D721Med (cell line): ENCODE measurements around the gene SLC66A2.

Experiments
- DNase-seq: peaks from one replicate; pipeline ENCODE4 v3.0.0; 2011; ENCODE audit warnings: low spot score; ENCODE audit not compliant: insufficient read length
- FAIRE-seq: peaks from 2 replicates; lab custom pipeline; 2011; peaks lifted over from hg19 to GRCh38; lab: Jason Lieb, UNC
- TF ChIP-seq, protein P1 (sequence below): IDR thresholded peaks from 2 replicates; pipeline ENCODE4 v1.5.1; 2012; ENCODE audit warnings: mild to moderate bottlenecking, control low read depth; ENCODE audit not compliant: insufficient read depth; ENCODE audit errors: missing control alignments

The SLC66A2 gene

DNA sequence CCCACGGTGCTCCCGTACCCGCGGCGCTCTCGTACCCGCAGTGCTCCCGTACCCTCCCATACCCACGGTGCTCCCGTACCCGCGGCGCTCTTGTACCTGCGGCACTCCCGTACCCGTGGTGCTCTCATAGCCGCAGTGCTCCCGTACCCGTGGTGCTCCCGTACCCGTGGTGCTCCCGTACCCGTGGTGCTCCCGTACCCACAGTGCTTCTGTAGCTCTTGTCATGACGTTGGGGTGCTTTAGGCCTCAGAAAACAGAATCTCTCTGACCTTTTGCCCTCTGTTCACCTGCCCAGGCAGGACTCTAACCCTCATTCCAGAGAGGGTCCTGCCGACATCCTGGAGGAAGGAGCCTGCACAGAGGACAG, 35.3 kb downstream of the SLC66A2 start:
- TF ChIP-seq, protein P1, sequence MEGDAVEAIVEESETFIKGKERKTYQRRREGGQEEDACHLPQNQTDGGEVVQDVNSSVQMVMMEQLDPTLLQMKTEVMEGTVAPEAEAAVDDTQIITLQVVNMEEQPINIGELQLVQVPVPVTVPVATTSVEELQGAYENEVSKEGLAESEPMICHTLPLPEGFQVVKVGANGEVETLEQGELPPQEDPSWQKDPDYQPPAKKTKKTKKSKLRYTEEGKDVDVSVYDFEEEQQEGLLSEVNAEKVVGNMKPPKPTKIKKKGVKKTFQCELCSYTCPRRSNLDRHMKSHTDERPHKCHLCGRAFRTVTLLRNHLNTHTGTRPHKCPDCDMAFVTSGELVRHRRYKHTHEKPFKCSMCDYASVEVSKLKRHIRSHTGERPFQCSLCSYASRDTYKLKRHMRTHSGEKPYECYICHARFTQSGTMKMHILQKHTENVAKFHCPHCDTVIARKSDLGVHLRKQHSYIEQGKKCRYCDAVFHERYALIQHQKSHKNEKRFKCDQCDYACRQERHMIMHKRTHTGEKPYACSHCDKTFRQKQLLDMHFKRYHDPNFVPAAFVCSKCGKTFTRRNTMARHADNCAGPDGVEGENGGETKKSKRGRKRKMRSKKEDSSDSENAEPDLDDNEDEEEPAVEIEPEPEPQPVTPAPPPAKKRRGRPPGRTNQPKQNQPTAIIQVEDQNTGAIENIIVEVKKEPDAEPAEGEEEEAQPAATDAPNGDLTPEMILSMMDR: no peak
- DNase-seq (no peak), FAIRE-seq (no peak)

DNA sequence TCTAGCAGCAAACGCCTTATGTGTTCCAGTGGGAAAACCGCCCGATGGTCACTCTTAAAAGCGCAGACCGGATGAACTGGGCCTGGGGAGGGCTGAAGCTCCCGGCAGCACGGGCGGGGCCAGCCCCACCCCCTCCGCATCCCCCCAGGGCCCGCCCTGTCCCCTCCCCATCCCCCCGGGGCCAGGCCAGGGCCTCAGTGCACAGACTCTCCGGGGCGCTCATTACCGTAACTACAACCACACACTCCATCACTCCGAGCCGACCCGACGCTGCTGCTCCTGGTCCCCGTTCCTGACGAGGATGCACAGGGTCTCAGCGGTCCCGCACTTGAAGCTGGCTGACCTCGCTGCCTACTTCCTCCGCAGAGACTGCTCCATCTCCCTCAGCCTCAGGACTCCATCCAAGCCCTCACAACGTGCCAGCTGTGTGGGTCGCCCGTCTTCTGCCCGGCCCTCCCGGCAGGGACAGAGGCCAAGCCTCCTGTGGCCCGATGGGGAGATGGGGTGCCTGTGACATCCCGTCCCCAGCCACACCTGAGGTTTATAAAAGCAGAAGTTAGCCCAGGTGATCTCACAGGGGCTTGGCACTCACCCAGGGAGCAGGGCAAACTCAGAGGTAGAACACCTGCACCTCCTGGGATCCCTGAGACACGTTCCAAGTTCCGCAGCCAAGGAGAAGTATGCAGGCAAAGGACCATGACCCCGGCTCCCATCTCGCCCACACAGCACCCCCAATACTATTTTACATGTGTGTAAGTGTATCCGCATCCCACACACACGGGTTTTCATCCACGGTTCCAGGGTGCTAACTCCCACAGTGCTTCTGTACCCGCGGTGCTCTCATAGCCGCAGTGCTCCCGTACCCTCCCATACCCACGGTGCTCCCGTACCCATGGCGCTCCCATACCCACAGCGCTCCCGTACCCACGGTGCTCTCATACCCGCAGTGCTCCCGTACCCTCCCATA, 36.0 kb downstream of the SLC66A2 start:
- DNase-seq (no peak), FAIRE-seq (no peak)
- TF ChIP-seq, protein P1: no peak

DNA sequence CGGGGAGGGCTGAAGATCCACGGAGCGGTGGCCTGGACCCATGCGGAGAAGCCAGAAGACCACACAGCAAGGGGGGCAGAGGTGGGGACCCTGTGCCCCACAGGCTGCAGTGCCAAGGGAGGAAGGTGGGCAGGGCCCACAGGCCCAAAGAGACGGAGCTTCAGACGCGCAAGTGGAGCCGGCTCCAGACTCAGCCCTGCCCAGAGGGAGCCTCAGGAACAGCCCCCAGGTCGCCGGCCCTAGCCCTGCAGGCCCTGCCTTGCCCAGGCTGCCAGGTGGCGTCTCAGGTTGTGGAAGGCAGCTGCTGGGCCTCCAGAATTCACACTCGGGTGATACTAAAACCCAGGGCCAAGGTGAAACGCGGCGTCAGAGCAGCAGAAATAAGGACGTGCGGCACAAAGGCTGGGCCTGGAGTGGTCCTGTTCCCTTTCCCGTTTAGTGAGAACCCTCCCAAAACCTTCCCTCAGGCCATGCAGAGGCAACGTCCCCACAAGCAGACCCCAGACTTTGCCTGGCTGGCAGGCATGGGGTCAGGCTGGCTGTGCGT, 36.8 kb downstream of the SLC66A2 start:
- DNase-seq (no peak), FAIRE-seq (no peak)
- TF ChIP-seq, protein P1: no peak

DNA sequence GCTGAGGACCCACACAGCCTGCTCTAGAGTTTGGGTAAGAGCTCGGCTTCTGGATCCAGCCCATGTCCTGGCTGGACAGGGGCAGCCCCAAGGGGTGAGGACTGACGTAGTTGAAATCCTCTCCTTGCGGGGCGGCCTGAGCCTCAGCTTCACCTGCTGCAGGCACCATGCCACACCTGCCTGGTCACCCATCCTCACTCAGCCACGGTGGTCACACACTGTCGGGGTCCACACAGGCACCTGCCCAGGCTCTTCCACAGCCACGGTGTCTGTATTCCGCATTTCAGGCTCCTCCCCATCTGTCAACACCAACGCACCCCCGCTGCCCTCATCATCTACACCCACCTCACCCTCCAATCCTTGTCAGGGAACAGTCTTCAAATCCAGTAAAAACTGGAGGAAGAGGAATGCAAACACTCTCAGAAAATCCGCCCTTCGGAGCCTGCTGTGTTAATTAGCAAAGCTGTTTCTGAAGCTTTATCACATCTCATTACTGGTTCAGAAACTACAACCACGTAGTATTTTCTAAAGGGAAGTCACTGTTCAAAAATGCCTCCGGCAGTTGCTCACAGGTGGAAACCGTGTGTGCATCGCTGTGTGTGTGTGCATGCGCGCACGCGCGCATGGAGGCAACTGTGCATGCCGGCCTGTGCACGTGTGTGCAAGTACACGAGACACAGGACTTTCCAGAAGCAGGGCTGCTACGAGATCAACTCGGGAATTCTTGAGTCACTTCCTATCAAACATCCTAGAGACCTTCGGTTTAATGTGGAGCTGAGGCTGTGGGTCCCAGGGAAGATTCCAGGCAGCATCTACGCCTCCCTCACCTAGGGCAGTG, 38.2 kb downstream of the SLC66A2 start:
- TF ChIP-seq, protein P1: no peak
- FAIRE-seq (no peak), DNase-seq (no peak)

DNA sequence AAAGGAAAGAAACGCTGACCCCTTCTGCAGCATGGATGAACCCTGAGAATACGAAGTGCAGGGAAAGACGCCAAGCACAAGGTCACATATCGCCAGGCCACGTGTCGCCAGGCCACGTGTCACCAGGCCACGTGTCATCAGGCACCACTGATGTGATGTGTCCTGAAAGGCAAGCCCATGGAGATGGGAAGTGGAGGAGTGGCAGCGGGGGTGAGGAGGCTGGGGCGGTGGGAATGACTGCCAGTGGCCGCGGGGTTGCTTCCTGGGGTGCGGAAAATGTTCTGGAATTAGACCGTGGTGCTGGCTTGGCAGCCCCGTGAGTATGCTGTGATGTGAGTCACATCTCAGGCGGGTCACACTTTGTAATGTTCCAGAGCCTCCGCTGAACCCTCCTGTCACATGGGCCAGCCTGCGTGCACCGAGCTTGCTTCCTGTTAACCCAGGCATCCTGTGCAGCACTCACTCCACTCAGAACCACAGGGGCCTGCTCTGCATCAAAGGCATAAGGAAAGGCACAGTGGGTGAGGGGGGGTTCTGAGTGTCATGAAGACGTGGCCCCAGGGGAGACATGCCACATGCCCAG, 39.0 kb downstream of the SLC66A2 start:
- TF ChIP-seq, protein P1: no peak
- FAIRE-seq: no peak

DNA sequence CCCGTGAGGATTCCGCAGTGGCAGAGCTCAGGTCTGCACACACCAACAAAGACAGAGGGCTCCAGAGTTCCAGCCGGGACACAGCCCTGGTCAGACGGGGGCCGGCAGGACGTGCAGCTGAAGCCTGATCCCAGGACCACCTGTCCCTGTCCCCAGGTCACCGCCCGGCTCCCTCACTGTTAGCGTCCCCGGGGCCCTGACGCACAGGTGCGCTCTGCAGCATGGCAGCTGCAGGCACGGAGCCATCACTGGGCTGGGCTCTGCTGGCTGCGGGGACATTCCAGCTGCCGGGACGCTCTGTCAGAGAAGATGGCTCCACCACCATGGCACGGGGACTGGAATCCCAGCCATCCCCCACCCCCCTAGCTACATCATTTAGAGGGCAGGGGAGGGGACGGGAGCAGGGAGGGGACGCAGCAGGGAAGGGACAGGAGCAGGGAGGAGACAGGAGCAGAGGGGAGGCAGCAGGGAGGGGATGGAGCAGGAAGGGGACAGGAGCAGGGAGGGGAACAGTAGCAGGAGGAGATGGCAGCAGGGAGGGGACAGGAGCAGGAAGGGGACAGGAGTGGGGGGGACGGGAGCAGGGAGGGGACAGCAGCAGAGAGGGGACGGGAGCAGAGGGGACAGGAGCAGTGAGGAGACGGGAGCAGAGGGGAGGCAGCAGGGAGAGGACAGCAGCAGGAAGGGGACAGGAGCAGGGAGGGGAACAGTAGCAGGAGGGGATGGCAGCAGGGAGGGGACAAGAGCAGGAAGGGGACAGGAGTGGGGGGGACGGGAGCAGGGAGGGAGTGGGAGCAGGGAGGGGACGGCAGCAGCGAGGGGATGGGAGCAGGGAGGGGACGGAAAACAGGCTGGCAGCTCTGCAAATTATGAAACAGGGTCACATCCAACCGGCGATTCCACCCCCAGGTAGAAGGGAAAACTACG, 39.8 kb downstream of the SLC66A2 start:
- DNase-seq (no peak), FAIRE-seq (no peak)
- TF ChIP-seq, protein P1: no peak

More for the DNA sequence above, 39.0 kb downstream of the SLC66A2 start:
- DNase-seq: no peak
